HL-60/S4 treated with retinoic acid at 250 ng/mL for 4 days and 3 days (cell line): Measurements from ENCODE around the gene ALKBH3.

Source experiments
- in situ Hi-C: fragments of 300-500 bp; cut with MboI; formaldehyde crosslinking; loops from 2 replicates; pipeline ENCODE4 v1.7.0; 2022; ENCODE audit warnings: low sequenced_read_pairs

Gene ALKBH3

GRCh38 chr11:43921561-43922294 lies 41.1 kb downstream of the ALKBH3 start:
- in situ Hi-C loops: no loop called here

DNA sequence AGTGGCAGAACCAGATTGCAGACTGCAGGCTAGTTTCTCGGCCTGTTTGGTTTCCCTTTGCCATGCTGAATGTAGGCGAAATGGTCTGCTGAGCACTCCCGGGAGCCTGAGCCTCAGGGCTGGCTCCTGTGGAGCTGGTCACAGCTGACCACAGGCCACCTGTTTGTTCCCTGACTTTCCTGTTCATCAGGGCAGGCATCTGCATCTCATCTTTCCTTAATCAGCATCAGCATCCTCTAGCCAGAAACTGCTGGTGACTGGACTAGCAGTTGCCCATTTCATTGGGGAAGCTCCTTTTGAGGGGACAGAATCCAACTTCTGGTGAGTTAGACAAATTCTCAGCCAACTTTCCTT lies 41.6 kb downstream of the ALKBH3 start:
- in situ Hi-C loops: no loop called here

GRCh38 chr11:43922744-43923405 lies 42.2 kb downstream of the ALKBH3 start:
- in situ Hi-C loops: no loop called here

DNA sequence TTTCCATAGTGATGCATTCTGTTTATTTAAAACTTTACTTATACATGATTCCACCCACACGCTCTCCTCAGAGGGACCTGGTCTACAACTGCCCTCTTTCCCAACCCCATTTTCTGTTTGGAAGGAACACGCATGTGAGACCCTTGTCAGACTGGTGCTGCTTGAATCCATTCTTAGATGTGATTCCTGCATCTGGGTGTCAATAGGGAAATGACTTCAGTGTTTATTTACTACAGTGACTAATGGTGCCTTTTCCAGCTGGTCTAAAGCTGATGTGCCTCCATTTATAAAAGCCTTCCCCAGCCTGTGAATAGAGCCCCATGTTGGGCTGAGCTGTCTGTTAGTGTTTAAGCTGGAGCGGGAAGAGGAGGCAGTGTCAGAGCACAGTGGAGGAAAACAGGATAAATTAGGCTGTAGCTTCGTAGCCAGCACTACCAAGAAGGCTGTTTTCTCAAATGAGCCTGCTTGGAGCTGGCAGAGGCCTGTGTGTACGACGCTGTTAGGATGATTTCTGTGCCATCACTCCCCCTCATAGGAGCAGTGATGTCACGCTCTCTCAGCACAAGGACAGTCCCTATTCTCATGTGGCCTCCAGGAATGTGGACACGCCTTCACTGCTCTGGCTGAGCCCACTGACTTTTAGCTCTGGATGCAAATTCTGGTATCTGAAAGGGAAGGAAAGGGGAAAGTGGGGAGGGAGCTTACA lies 42.9 kb downstream of the ALKBH3 start:
- in situ Hi-C loops: no loop called here

GRCh38 chr11:43924112-43924855 lies 43.7 kb downstream of the ALKBH3 start:
- in situ Hi-C loops: no loop called here

DNA sequence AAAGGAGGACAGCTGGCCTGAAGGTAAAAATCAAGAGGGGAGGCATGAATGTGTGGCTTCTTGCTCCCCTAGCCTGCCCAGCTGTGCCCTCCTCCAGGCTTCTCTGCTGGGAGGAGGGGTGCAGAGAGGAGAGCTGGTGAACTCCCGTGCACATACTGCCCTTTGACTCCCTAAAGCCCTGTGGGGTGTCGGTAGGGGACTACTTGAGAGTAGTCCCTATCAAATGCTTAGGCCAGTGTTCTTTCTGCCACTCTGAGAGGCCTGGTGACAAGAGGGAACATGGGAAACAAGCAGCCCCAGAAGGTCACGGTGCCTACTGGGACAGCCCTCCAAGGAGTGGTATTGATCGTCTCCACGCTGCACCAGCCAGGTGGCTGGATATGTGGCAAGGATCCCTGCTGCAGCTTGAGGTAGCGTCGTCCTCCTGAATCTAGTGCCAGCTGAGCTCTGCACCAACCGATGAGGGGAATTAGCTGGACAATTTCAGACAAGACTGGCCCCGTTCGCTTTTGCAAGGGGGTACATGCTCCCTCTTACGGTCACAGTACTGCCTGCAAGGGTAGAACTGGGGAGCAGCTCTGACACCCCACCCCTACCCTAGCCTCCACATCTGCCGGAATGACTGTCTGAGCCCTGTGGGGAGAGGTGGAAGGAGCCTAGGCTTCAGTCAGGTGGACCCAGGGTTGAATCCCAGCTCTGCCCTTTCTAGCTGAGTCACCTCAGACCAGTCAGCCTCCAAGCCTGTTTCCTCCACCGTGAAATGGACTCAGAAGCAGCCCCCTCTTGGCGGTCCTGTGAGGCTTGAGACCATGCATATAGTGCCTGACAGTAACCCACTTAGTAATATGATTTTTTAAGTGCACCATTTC lies 44.7 kb downstream of the ALKBH3 start:
- in situ Hi-C loops: no loop called here

GRCh38 chr11:43925932-43926505 lies 45.4 kb downstream of the ALKBH3 start:
- in situ Hi-C loops: no loop called here

DNA sequence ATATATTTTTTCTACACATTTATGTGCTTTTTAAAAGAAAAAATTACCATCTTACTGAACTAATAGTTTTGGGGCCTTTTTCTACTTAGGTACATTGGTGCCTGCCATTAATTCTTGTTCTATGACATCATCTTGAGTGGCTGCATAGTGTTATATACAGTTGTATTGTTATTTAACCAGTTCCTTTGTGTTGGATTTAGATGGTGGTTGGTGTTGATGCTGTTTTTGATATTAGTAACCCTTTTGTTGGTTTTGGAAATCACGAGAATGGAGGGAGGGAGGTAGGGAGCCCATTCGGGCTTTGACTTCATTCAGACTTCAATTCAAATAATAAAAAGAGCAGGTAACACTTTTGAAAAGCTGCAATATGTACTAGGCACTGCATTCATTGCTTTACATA lies 46.4 kb downstream of the ALKBH3 start:
- in situ Hi-C loops: no loop called here

DNA sequence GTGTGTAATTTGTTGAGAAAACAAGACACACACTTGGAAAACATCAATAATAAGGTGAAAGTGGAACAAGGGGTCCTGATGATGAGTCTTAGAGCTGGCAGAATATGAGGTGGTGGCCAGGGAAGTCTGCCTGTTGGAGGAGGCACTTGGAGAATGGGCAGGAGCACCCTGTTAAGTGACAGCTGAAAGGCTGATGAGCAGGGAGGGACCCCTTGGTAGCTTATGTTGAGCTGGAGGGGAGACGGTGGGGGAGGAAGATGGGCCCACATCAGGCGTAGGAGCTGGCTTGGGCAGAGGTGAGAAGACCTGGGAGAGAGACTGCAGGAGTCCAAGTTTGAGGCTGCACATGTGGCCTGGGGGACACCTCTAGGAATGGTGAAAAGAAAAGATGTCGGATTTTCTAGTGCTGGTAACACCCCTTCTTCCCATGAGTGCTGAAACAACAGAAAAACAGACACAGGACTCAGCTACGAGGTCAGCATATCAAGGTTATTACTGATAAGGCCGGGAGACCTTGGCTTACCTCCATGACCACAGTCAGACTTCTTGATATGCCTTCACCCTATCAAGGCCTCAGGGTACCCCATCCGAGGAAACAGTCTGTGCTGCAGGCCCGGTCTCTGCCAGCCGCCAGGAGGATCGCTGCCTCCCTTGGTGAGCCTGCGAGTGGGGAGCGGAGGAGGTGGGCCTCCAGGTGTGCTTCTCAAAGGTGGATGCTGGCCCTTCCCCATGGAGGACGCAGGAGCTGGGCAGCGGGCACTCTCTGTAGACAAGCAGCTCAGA lies 47.5 kb downstream of the ALKBH3 start:
- in situ Hi-C loops: no loop called here

DNA sequence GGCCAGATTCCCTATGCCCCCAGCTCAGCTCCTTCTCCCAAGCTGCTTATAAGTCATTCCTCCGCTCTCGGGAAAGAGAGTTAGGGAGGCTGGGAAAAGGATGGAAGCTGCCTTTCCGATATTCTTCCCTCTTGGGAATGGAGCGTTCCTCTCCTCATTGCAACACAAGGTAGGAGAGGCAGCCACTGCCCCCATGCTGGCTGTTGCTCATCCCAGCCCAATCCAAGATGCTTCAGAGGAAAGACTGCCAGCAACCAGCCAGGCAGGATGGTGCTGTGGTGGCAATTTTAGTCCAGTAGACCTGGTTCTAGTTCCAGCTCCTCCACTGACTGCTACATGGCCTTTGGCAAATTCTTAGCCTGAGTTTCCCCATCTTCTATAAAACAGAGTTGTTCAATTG lies 48.1 kb downstream of the ALKBH3 start:
- in situ Hi-C loops: no loop called here

GRCh38 chr11:43930868-43931716 lies 50.5 kb downstream of the ALKBH3 start:
- in situ Hi-C loops: no loop called here

DNA sequence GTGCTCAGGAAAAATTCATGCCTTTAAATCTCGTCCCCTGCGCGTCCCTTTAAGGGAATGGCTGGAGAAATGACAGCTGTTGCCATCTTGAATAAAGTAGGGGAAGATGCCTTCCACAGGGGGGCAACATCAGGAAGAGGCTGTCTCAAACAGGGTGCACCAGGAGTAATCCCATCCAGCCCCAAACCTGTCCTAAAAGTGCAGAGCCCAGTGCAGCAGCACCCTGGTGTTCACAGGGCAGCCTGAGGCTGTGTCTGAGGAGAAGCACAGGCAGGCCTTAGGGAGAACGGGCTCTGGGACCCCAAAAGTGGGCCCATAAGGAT lies 51.0 kb downstream of the ALKBH3 start:
- in situ Hi-C loops: no loop called here

GRCh38 chr11:43933226-43933607 lies 52.6 kb downstream of the ALKBH3 start:
- in situ Hi-C loops: no loop called here

DNA sequence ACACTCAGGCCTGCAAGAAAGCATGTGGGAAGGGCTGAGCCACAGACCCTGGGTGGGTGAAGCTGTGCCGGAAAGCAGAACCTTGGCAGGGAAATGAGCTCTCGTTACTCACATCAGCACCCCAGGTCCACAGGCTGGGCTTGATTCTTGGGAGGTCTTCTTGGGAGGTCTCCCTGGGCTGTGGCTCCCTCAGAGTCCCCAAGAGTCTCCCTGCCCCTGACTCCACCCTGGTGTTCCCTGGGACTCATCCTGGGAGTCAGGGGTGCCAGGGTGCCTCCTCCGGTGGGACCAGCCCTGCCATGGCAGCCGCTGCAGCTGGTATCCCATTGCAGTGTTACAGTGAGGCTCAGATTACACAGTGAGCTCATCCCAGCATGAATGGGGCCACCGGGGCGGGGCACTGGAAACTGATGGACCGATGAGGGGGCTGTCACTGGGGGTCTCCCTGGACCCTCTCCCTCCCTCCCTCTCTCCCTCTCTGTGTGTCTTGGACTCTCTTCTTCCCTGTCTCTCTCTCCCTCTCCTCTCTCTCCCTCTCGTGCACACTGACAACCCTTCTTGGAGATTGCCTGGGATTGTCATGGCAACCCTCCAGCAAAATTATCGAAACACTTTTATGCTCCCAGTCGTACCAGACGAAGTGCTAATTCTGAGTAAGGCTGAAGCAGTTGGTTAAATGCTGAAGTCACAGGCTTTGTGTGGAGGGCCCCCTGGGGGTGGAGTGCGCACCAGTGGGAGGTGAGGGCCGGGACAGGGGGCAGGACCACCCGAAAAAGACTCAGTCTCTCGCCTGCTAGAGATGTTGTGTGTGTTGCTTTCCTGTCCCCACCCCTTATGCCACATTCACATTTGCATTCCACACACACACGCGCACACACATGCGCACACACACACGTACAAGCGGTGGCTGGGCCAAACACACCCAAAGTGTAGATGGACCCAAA lies 53.2 kb downstream of the ALKBH3 start:
- in situ Hi-C loops: no loop called here

GRCh38 chr11:43934601-43935423 lies 54.2 kb downstream of the ALKBH3 start:
- in situ Hi-C loops: no loop called here

GRCh38 chr11:43935424-43935979 lies 54.9 kb downstream of the ALKBH3 start:
- in situ Hi-C loops: no loop called here
